Skeletal muscle satellite cell (primary cell): ENCODE data around the gene GABRG3.

Experiments
- H3K27me3 ChIP-seq: 2 replicates; pipeline ENCODE4 v1.7.0; 2013; ENCODE audit warnings: low read length; ENCODE audit not compliant: control insufficient read depth, insufficient read depth
- H3K36me3 ChIP-seq: 2 replicates; pipeline ENCODE4 v1.7.0; 2013; ENCODE audit warnings: mild to moderate bottlenecking, control low read depth, low read length; ENCODE audit not compliant: insufficient read depth
- H3K4me1 ChIP-seq: 2 replicates; pipeline ENCODE4 v1.7.0; 2013; ENCODE audit warnings: low read length; ENCODE audit not compliant: control insufficient read depth, insufficient read depth
- H3K4me2 ChIP-seq: 2 replicates; pipeline ENCODE4 v1.7.0; 2013; ENCODE audit warnings: mild to moderate bottlenecking, low read length
- H3K4me3 ChIP-seq: 2 replicates; pipeline ENCODE4 v1.7.0; 2013; ENCODE audit warnings: low read length
- H3K9ac ChIP-seq: 2 replicates; pipeline ENCODE4 v1.7.0; 2013; ENCODE audit warnings: mild to moderate bottlenecking, low read depth, low read length, moderate library complexity
- H3K9me3 ChIP-seq: replicated peaks from 2 replicates; pipeline ENCODE4 v1.7.0; 2013; ENCODE audit warnings: mild to moderate bottlenecking, control low read depth, low read length

Gene GABRG3

DNA sequence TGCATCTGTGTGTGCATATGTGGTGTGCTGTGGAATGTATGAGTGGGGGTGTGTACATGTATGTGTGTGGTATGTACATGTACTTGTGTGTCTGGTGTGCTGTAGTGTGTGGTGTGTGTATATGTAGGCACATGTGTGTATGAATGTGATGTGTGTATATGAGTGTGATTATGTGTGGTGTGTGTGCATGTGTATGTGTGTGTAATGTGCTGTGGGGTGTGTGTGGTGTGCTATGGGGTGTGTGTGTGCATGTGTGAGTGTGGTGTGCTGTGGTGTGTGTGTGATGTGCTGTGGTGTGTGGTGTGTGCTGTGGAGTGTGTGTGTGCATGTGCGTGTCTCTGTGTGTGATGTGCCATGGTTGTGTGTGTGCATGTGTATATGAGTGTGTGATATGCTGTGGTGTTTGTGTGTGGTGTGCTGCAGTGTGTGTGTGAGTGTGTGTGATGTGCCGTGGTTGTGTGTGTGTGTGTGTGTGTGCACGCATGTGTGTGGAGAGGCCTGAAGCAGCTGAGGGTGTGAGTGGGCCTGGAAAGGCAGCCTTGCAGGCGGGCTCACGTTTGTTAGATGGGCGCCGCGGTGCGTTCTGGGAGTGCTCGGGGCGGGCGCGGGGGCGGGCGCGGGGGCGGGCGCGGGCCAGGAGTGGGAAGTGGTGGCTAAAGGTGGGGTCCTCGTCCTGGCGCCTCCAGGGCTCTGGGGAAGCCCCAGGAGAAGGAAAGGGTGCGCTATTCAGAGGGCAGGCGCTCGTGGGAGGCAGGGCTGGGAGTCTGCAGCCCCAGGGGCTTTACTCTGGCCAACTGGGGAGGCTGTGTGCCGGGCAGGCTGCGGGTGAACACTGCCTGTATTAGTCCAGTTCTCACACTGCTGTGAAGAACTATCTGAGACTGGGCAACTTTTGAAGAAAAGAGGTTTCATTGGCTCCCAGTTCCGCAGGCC, 116.9 kb downstream of the GABRG3 start:
- H3K4me1 ChIP-seq: no peaks in the 10 kb centered on the region
- H3K9ac ChIP-seq: no peak overlapping the region
- H3K4me3 ChIP-seq: no peak overlapping the region
- no peaks in the 10 kb centered on the region for H3K36me3 ChIP-seq
- H3K9me3 ChIP-seq: peaks cover 21% of the 10 kb centered on the region
- no peak overlapping the region for H3K4me2 ChIP-seq
- H3K27me3 ChIP-seq: no peaks in the 10 kb centered on the region

DNA sequence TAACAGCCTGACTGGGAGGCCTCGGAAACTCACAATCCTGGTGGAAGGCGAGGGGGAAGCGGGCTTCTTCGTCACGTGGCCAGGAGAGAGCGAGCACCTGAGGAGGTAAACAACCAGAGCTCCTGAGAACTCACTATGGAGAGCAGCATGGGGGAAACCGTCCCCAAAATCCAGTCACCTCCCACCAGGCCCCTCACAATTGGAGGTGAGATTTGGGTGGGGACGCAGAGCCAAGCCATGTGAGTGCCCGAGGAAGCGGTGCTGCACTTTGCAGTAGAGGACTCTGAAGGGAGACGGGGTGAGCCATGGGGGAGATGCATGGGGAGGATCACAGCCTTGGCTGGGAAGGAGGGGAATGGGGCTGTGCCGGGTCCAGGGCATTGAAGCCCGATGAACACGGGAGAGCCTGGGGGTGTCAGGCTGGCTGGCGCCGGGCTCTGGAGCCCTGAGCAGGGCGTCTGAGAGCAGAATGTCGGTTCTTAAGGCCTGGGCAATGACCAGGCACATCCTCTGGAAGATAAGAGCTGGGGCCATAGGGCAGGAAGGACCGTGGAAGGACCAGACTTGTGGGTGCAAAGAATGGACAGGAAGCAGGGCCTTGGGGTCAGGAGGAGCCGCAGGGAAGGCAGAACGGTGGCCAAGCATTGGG, 117.7 kb downstream of the GABRG3 start:
- Histone ChIP-seq H3K36me3 (no peaks in the 10 kb centered on the region), H3K27me3 (no peaks in the 10 kb centered on the region), H3K4me1 (no peaks in the 10 kb centered on the region), H3K9me3 (peaks cover 25% of the 10 kb centered on the region), H3K9ac (no peak overlapping the region), H3K4me3 (no peak overlapping the region), H3K4me2 (no peak overlapping the region)

DNA sequence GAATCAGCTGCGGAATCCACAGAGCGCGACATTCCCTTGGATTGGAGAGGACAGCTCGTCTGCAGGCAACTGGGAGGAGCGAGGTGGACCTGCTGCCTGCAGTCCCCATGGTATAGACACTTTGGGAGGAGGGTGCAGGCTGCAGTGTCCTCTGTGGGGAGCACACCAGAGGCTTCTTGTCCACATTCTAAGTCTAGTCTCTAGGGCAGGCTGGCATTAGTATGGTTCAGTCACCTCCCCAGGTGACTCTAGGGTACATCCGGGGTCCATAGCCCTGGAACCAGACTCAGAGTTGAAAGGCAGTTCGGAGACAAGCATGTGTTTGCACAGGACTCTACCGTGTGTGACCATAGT, 118.2 kb downstream of the GABRG3 start:
- Histone ChIP-seq H3K4me3 (no peak overlapping the region), H3K4me2 (no peak overlapping the region), H3K9ac (no peak overlapping the region), H3K27me3 (no peaks in the 10 kb centered on the region), H3K36me3 (no peaks in the 10 kb centered on the region), H3K4me1 (no peaks in the 10 kb centered on the region), H3K9me3 (peaks cover 29% of the 10 kb centered on the region)

DNA sequence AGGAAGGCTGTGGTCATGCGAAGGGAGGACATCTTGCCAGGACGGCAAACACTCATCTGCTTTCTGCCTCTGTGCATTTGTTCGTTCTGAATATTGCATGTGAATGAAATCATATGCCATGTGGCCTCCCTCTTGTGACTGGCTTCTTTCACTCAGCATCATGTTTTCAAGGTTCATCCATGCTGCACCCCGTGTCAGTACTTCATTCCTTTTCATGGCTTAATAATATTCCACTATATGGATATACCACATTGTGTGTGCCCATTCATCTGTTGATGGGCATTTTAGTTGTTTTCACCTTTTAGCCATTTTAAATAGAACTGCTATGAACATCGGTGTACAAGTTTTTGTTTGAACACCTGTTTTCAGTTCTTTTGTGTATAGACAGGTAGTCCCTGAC, 118.7 kb downstream of the GABRG3 start:
- Histone ChIP-seq H3K36me3 (no peaks in the 10 kb centered on the region), H3K9me3 (peaks cover 29% of the 10 kb centered on the region), H3K9ac (no peak overlapping the region), H3K4me3 (no peak overlapping the region), H3K27me3 (no peaks in the 10 kb centered on the region), H3K4me1 (no peaks in the 10 kb centered on the region), H3K4me2 (no peak overlapping the region)

DNA sequence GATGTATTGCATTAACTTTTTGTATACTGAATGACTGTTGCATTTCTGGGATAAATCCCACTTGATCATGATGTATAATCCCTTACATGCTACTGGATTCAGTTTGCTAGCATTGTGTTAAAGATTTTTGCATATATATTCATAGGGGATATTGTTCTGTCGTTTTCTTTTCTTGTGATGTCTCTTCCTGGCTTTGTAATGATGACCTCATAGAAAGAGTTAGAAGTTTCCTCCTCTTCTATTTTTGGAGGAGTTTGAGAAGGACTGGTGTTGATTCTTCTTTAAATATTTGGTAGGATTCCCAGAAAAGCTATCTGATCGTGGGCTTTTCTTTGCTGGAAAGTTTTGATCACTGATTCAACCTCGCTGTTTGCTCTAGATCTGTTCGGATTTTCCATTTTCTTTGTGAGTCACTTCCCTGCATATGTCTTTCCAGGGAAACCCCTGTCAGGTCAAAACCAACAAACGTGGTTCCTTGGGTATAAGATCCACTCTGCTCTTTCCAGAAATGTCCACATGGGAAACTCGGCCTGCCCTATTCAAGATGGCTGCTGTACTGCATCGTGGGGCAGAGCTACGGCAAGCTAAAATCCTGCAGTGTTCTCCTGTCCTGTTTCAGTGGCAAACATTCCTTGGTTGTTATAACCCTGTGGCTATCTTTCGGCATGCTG, 120.4 kb downstream of the GABRG3 start:
- Histone ChIP-seq H3K4me3 (no peak overlapping the region), H3K9me3 (peaks cover 29% of the 10 kb centered on the region), H3K27me3 (no peaks in the 10 kb centered on the region), H3K36me3 (no peaks in the 10 kb centered on the region), H3K9ac (no peak overlapping the region), H3K4me1 (no peaks in the 10 kb centered on the region), H3K4me2 (no peak overlapping the region)

DNA sequence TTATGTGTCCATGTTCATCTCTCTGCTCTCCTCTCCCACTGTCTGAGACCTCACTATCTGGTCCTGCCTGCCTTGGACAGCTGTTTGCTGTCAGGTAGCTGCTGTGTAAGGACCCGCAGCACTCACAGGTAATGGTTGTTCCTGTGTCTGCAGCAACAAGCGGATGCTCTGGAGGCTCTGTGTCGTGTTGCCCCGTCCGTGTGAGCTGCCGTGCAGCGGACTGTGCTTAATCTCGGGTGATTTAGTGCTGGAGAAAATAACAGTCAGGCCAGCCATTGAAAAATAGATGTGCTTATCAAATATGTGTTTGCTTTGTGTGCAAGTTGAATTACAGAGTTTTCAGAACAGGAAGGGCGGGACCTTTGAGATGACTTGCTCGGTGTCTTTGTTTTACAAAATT, 121.4 kb downstream of the GABRG3 start:
- no peak overlapping the region for H3K9ac ChIP-seq
- no peak overlapping the region for H3K4me3 ChIP-seq

DNA sequence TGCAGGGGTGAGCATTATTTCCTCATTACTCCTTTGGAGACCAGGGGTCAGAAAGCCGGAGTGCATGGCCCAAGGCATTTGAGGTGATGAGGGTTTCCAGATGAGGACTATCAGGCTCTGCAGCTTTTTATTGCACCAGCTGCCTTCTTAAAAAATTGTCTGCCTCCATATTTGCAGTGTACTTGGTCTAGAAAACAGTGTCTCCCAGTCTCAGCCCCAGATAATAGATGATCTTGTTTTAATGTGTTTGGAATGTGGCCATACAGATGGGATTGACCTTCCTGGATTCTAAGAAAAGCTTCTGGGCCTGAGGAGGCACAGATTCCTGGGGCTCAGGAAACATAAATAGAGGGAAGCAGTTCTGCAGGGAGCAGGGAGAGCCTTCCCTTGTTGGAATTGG, 123.3 kb downstream of the GABRG3 start:
- Histone ChIP-seq H3K27me3 (no peaks in the 10 kb centered on the region), H3K9ac (no peak overlapping the region), H3K4me3 (no peak overlapping the region)

More for the DNA sequence above, 121.4 kb downstream of the GABRG3 start:
- no peaks in the 10 kb centered on the region for H3K36me3 ChIP-seq
- H3K27me3 ChIP-seq: no peaks in the 10 kb centered on the region
- H3K4me2 ChIP-seq: no peak overlapping the region
- H3K9me3 ChIP-seq: peaks cover 27% of the 10 kb centered on the region
- H3K4me1 ChIP-seq: no peaks in the 10 kb centered on the region

DNA sequence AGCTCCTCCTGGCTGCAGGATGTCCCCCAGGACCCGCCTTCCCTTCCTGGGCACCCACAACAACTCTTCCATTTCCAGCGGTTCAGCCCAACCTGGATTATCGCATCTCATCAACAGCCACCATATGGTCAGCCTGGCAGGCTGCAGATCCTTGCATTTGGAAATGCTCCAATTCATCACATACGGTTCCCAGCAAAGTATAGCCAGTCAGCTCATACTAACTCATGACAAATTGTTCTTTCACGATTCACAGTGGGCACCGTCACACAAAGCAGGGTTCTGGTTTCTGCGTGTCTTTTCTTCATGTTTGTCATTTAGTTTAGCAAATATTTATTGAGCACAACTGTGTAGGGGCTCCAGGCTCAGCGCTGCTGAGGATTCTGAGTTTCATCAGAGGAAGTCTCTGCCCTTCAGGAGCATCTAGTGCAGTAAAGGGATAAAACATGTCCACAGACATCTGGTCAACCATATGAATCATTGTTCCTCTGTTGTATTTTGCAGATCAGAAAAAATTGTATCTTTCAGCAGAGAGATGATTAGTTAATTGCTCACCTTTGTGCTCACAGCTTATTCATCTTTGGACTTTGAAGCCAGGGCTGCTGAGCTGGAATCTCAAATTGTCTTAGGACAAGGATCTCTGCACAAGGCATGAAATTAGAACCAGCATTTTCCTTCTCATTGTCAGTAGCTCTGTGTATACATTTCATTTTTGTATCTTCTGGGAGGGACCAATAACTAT, 125.1 kb downstream of the GABRG3 start:
- no peaks in the 10 kb centered on the region for H3K4me1 ChIP-seq
- peaks cover 16% of the 10 kb centered on the region for H3K9me3 ChIP-seq
- H3K27me3 ChIP-seq: no peaks in the 10 kb centered on the region
- no peak overlapping the region for H3K9ac ChIP-seq
- H3K4me3 ChIP-seq: no peak overlapping the region
- no peaks in the 10 kb centered on the region for H3K36me3 ChIP-seq
- H3K4me2 ChIP-seq: no peak overlapping the region

More for the DNA sequence above, 123.3 kb downstream of the GABRG3 start:
- Histone ChIP-seq H3K4me2 (no peak overlapping the region), H3K36me3 (no peaks in the 10 kb centered on the region), H3K4me1 (no peaks in the 10 kb centered on the region), H3K9me3 (peaks cover 20% of the 10 kb centered on the region)

DNA sequence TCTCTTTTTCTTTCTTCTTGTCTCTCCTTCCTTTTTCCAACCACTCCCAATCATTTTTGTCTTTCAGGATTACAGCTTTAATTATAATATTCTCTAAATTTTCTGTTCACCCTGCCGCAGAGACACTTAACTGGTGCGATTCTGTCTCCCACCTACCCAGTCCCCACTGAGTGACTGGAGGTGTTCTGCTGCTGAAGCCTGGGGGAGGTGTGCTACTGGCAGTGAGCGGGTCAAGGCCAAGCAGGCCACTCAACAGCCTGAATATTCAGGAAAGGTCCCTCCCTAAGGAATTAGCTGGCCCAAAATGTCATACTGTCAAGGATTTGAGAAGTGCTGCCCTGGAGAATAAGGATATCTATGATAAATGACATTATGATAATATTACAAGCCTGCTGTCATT, 126.5 kb downstream of the GABRG3 start:
- Histone ChIP-seq H3K4me2 (no peak overlapping the region), H3K9ac (no peak overlapping the region), H3K9me3 (peaks cover 12% of the 10 kb centered on the region), H3K36me3 (no peaks in the 10 kb centered on the region), H3K4me3 (no peak overlapping the region), H3K4me1 (no peaks in the 10 kb centered on the region), H3K27me3 (no peaks in the 10 kb centered on the region)

DNA sequence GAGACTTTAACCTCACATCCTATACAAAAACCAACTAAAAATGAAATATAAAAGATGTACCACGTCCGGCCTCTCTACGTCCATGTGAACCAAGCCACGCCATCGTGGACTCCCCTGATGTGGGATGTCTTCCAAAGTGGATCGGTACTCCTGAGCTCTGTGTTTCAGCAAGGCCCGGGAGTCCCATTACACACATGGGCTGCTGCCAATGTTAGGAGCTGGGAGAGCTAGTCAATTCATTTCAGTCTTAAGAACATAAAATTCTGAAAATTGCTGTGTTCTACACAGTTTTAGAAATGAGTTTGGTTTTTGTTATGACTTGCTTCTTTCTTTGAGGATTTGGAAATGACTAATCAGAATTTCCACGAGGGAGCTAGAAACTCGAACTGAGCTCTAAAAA, 131.0 kb downstream of the GABRG3 start:
- H3K9ac ChIP-seq: no peak overlapping the region
- no peaks in the 10 kb centered on the region for H3K4me1 ChIP-seq
- H3K9me3 ChIP-seq: no peaks in the 10 kb centered on the region
- H3K4me2 ChIP-seq: no peak overlapping the region
- no peaks in the 10 kb centered on the region for H3K27me3 ChIP-seq
- no peak overlapping the region for H3K4me3 ChIP-seq
- no peaks in the 10 kb centered on the region for H3K36me3 ChIP-seq

DNA sequence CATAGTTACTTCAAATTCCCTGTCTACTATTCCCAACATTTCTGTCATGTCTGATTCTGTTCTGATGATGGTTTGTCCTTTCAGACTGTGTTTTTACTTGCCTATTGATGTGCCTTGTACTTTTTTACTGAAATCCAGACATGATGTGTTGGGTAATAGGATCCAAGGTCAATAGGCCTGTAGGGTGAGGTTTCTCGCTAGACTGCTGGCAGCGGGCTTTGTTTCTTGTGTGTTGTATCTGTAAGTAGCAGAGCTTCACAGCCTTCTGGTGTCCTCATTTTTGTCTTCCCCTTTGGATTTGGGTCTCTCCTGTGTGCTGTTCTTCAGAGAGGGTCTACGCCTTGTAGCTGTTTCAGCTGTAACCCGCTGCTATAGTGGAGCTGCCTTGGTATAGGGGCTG, 140.3 kb downstream of the GABRG3 start:
- H3K9me3 ChIP-seq: peaks cover 12% of the 10 kb centered on the region

More for the DNA sequence above, 140.3 kb downstream of the GABRG3 start:
- Histone ChIP-seq H3K9ac (no peak overlapping the region), H3K27me3 (no peaks in the 10 kb centered on the region), H3K36me3 (no peaks in the 10 kb centered on the region), H3K4me1 (no peaks in the 10 kb centered on the region), H3K4me2 (no peak overlapping the region), H3K4me3 (no peak overlapping the region)
